Astrocyte of the hippocampus (primary cell): ENCODE data around the gene TOM1L2.
A peak's percentile ranks its signal among the peaks of the same experiment; 100 is the strongest.

ENCODE experiments used
- DNase-seq: peaks from one replicate; pipeline ENCODE4 v3.0.0; 2011; ENCODE audit warnings: low read depth, low spot score

The TOM1L2 gene

DNA sequence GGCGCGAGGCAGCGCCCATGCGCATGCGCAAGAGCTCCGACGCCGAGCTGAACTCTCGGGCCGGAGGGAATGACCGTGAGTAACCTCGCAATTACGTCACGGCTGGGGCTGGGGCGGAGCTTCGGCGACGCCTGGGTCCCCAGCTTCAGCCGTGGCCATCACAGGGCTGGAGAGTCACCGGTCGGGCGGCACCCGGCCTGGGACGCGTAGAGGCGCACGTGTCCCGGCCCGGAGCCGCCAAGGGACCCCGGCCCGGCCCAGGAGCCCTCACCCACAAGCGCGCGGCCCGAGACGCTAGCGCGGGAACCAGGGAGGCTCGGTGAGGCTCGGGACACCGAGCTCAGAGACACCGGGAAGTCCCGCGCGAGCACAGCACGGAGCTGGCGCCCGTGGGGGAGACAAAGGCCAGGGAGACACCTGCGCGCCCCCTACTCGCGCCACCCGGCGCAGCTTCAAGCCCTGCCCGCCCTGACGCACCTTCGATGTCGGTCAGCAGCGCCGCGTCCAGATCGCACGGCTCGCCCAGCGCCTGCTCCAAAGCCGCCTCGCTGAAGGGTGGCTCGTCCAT lies 135.9 kb downstream of the TOM1L2 start:
- peak; percentile 99 for DNase-seq

DNA sequence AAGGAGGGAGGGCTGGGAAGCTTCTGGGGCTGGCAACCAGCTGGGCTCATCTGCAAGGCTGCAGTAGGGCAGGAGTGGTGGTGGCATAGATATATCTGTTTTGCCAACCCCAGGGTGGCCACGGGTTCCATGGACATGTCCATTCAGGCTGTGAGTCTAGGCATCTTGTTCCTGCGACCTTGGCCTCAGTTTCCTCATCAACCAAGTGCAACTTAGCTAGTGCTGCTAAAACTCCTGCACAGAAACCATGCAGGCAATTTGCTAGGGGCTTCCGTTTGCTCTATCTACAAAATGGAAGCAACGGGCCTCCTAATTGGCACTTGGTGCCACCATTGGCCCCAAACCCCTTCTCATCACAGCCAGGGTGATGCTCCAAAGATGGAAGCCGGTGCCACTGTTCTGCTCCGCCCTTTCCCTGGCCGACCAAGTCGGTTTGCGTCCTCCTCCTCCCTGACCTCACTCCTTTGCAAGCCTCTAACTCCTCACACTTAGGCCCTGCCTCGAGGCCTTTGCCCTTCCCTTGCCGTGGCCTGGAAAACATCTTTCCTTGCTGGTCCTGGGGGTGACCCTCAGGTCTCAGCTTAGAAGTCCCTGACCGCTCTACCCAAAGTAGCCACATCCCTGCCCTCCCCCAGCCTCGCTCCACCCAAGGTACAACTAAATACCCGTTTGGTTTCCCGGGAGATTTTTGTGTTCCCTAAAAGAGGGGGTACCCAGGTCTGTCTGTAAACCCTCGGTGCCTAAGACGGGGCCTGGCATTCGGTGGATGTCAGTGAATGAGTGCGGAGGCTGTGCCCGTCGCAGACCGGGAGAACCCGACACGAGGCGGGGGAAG lies 136.6 kb downstream of the TOM1L2 start:
- no peak for DNase-seq

DNA sequence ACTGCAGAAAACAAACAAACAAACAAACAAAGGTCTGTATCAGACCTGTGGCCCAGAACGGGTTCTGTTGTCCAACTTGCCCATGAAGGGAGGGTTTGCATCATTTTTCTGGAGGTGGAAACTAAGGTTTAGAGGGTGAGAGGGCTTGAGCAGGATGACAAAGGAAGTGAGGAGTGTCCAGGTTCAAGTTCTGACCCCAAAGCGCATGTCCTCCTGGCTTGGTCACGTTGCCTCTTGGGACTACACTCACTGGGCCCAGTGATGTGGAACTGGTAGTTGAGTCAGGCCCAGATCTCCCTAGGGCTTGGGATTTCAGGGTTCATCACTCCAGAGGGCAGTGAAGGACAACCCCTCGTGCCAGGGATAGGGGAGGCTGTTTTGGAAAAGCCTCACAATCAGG lies 137.2 kb downstream of the TOM1L2 start:
- no peak for DNase-seq

DNA sequence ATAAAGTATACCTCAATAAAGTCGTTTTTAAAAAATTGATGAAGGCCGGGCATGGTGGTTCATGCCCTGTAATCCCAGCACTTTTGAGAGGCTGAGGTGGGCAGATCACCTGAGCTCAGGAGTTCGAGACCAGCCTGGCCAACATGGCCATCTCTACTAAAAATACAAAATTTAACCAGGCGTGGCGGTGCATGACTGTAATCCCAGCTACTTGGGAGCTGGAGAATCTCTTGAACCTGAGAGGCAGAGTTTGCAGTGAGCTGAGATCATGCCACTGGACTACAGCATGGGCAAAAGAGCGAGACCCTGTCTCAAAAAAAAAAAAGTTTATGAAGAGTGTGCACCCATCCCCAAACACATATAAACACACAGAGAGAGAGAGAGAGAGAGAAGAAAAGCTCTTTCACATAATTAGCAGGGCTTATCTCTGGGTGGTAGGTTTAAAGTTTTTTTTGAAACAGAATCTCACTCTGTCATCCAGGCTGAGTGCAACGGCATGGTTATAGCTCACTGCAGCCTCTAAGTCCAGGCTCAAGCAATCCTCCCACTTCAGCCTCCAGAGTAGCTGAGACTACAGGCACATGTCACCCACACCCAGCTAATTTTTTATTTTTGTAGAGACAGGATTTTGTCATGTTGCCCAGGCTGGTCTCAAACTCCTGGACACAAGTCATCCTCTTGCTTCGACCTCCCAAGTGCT lies 138.4 kb downstream of the TOM1L2 start:
- no peak for DNase-seq

DNA sequence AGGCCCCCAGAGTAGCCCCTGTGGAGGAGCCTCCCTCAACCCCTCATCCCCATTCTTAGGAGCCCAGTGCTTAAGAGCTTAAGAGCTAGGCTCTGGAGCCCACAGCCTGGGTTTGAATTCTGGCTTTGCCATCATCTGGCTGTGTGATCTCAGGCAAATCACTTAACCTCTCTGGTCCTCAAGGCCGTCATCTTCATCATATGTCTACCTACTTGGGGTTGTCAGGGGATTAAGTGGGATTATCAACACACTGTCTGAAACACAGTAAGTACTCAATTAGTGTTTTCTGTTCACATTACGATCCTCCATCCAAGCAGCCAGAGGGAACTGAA lies 140.2 kb downstream of the TOM1L2 start:
- no peak for DNase-seq

DNA sequence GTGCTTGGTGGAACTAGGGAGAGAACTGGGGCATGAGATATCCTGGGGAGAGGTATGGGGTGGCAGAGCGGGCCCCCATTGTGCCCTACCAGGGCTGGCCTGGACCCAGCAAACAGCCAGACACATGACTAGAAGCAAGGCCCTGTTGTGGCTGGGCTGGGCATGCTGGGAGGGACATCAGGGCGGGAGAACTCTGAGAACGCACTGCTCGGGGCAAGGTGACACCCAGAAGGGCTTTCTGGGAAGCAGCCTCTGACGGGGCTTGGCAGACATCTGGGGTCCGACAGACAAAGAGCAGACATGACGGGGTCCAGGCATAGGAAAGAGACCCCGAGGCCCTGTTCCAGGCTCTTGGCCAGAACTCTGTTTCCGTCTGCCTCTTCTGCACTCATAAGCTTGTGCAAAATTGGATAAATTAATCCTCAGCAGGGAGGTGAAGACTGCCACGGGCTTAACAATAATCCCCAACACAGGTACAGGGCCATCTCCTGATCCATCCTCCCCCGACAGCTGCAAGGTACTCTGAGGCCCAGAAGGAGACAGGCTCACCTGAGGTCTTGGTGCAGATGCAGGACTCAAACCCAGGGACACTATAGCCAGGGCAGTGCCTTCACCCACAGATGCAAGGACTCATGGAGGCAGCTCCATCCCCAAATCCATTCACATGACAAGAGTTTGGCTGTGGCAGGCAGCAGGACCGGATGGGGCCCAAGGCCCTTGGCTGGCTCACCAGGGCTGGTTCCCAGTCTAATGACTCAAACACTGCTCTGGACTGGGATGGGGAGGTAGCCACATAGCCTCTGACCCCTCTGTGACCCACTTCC lies 140.8 kb downstream of the TOM1L2 start:
- DNase-seq = no peak

DNA sequence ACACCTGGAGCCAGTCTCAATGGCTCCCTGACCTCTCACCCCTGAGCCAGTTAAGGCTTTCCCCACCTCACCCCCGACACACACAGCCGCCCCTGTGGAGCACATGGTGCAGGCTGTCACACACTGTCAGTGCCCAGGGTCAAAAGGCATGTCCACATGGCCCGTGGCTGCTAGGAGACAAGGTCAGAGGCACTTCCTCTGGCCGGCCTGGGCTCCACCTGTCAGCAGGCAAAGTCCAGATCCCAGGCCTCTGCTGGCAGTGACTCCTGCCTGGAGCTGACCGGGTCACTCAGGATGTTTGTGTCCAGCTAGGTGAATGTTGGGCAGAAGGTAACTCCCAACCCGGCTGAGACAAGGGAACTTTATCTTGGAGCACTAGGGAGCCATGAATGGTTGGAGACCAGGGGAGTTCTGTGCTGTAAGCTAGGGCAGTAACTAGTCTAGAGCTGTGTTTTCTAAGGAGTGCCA lies 141.4 kb downstream of the TOM1L2 start:
- DNase-seq = no peak

DNA sequence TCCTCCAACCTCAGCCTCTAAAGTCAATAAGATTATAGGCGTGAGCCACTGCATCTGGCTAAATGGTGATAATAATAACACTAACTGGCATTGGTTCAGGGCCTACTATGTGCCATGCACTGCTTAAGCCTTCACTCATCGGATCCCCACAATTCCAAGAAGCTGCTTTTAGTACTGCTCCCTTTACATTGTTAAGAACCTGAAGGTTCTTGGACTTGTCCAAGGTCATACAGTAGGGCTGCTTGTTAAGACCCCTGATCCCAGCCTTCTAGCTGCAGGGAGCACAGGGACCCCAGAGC lies 142.0 kb downstream of the TOM1L2 start:
- DNase-seq = no peak

DNA sequence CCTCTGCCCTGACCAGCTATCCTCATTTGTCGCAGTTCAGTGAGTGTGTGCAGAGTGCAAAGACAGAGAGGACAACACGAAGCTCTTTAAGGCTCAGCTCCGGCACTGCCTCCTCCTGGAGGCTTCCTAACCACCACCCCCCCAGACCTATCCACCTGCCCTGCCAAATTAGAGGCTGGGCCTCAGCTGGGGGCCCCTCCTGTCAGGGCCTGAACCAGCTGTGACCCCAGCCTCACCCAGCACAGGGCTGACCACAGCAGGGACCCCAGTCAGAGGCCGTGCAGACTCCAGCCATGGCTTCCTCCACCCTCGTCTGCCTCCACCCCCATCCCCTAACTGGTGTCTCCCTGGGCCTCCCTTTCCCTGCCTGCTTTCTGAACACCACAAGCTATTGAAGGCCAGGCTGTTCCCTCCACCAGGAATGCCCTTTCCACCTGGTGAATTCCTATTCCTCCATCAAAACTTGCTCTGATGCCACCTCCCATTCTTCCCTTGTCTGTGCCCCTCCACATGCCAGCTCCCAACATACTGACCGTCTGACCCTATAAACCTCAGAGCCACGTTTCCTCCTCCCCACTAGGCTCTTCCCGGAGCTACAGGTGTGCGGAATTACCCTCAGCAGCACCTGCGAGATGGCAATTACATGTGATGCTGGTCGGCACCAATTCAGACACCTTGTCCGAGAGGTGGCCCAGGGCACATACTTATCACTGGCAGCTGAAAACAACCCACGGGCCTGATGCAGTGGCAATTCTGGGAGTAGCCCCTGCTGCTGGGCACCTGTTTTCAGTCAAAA lies 144.2 kb downstream of the TOM1L2 start:
- no peak for DNase-seq

DNA sequence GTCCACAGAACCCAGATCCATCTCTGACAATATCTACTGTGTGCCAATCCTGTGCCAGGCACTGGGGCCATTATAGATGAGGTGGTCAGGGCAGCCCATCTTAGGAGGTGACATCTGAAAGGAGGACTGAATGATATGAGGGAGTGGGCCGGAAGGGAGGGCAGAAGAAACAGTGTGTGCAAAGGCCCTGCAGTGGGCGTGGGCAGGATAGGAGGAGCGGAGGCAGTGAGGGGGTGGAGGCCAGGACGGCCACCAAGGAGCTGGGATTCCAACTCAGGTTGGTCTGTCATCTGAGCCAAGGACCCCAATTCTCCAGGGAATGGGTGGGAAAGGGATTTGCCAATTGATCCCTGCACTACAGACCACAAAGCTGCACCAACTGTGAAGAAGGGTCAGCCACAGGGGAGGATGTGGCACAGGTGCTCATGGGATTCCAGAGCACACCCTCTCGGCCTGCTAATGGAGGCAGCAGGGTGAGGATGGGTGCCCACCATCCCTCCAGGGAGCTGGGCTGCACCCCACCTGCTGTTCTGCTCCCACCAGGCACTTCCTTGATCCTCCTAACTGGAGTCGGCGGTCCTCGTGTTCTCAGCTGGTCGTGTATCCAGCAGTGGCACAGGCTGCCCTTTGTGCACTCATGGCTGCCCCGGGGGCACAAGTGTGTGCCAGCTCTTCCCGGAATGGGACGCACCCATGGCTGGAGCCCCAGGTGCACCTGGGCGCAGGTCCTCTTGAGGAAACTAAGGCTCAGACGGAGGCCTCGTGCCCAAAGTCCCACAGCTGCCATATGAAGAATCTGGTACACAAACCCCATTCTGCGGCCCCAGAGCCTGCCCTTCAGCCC lies 145.0 kb downstream of the TOM1L2 start:
- no peak for DNase-seq

DNA sequence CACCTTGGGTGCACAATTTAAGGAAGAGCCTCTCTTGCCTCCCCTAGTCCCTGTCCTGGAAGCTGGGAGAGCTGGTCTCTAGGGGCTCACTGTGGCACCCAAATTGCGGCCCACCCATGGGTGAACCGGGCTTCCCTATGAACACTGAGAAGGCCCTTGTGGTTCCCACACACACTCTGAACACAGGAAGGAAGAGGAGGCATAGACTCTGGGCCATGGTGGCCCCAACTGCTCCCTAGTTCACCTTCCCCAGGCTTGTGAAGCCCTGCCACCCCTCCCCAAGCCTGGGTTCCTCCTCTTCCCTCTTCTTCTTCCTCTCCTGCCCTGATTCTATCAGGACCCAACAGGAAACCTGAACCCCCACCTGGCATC lies 145.9 kb downstream of the TOM1L2 start:
- DNase-seq = no peak

DNA sequence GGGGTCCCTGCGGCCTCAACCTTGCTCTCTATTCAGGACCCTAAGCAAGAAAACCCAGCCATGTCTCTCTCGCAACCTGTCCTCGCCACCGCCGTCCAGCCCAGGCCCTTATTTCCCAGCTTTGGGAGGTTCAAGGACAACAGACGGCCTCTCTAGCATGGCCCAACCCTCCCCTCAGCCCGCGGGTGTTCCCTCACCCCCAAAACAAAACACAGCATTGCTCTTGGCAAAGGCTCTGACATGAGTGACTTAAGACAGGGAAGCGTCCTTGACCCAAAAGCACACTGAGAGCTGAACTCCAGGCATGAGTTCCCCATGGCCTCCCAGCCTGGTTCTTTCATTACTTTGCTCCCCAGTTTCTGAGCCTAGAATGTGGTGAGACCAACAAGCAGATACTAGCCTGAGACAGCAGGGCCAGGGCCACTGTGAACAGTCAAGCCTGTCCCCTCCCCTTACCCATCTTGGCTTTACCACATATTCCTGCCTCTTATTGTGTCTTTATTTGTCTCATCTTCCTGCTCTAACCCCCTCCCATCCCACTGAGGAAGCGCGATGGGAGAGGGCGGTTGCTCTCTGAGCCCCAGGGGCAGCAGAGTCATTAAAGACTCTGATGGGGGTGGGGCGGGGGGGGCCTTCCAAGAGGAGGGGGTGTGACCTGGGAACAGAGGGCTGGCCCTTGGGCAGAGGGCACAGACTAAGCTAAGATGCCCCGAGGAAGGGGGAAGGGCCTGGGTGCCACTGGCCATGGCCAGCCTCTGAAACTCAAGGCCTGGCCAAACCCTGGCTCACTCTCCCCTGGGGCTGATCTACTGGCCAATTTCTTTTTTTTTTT lies 147.2 kb downstream of the TOM1L2 start:
- DNase-seq = no peak

DNA sequence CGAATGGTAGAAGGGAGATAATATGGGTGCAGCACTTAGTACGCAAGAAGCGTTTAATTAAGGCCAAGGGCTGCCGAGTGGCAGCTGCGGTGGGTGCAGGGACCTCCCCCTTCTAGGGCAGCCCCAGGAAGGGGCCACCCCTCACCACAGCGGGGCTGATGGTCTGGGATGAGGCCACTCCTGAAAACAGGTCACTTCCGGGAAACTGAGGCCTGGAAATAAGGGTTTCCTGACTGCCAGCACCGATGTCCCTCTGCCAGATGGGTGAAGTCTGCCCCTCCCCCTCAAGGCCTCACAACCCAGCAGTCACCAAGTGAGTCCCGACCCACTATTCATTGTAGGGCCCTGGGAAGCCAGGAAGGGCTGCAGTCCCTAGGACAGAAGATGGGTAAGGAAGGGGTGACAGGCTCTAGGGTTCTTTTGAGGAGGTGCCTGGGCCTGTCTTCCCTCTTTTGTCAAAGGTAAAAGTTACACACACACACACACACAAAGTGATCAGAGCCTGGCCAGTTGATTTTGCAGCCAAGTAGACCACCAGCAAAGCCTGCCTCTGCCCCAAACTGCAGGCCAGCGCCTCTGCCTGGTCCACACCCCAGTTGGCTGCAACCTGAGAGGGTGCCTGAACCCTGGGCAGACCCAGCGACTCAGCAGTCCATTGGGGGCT lies 147.9 kb downstream of the TOM1L2 start:
- DNase-seq = peak; percentile 40

DNA sequence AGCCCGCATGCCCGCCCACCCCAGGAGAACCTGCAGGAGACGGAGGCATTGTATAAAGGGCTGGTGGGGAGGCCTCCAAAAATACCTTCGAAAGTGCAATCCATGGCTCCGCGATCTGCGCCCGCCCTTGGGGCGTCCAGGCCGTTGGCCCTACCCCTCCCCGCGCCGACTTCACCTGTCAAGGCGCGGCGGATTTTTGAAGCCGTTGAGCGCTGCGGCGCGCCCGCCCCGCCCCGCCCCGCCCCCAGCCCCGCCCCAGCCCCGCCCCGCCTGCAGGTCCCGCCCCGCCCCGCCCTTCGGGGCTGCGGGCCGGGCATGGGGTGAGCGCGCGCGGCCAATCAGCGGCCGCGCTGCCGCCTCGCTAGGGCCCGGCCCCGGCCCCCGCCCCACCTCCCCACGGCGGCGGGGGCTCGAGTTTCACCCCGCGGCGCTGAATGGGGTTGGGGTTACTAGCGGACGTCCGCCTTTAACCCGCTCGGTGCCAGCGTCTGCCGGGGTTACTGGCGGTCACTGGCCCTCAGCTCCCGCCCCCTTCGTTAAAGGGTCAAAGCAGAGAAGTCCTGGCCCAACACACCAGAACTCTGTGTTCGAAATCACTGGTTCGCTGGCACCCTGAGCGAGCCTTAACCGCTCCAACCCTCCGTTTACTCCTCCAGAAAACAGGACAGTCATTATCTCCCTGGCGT lies 148.6 kb downstream of the TOM1L2 start:
- peak; percentile 92 for DNase-seq

DNA sequence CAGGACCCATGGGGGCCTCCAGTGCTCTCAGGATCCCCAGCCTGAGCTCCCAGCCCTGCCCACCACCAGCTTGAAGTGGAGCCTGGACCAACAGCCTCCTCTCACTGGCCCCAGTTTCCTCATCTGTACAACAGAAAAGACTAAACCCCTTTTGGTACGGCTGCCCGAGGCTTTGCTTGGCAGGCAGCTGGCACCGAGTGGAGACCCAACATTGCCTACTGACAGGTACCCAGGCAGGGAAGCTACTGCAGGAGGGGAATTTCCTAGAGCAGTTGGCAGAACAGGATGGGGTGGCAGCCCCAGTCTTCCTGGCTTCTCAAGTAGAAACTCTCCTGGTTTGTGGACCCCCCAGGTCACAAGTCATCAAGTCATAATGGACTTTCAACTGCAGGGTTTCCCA lies 149.6 kb downstream of the TOM1L2 start:
- DNase-seq = no peak

DNA sequence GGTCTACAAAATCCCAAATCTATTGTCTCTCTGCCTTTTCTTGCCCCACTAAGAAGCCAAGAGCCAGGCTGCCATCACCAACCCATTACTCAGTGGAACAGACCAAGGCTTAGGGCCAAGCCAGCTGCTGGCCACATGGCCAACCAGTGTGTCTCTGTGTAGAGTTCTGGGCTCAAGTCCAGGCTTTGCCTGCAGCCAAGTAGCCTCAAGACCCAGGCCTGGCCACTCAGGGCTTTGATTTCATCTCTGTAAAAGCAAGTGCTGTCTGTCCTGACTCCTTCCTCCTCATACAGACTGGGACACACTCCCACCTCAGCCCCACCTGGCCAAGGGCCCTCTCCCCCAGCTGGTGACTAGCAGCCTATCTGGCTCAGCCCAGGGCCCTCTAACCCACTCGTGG lies 150.0 kb downstream of the TOM1L2 start:
- peak; percentile 72 for DNase-seq

DNA sequence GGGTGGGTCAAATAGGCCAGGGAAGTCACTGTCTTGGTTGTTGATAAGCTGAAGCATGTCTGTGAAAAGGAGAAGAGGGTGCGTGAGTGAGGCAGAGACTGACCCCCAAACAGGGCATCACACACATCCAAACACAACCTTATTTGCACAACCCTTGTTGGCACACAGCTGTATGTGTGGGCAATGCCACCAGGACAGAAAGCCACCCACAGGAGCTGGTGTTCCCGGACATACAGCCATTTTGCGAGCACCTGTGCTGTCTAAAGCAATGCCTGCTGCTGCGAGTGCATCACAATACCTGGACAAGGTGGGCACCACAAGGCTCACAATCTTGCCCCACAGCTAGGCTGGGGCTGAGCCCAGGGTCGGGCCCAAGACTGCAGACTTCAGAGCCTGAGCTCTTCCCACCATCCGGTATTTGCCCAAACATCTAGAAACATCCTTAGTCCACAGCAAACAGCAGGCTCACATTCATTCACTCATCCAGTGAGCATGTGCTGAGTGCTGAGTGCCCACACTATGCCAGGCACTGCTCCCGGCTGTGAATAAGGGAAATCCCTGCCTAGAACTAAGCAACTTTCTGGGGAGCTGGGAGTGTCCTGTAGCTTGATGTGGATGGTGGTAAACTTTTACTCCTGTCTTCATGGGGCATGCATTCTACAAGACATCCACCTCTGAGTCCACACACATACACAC lies 151.6 kb downstream of the TOM1L2 start:
- no peak for DNase-seq

DNA sequence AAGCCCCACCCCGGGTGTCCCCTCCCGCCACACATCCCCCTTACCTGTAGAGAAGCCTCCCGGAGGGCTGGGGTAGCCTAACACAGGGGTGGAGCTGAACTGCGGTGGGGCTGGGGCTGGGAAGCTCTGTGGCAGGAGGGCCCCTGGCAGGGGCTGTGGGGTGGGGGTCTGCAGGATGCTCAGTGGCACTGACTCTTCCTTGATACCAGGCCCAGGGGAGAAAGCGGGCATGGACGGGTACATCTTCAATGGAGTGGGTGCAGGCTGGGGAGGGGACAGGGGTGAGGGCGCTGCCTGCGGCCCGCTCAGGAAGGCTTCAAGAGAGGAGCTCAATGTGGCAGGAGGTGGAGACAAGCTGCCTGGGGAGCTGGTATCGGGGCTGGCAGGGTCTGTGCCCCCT lies 152.2 kb downstream of the TOM1L2 start:
- DNase-seq = no peak
